ENCODE measurements around the gene ZNHIT2.

GRCh38 chr11:65113361-65113756 lies 4.1 kb downstream of the ZNHIT2 start:
- TF ChIP-seq BHLHE40 (IDR thresholded peaks at IDR 0.05; ENCODE audit: borderline replicate concordance), result no peak
- no peak for TF ChIP-seq LEF1 (IDR thresholded peaks at IDR 0.05; ENCODE audit: borderline replicate concordance)
- no peak for TF ChIP-seq CTBP1 (IDR thresholded peaks at IDR 0.05; ENCODE audit: borderline replicate concordance)
- TF ChIP-seq HDGF (IDR thresholded peaks at IDR 0.05; ENCODE audit: borderline replicate concordance), result no peak
- TF ChIP-seq FOXA1 (IDR thresholded peaks at IDR 0.05), result no peak
- no peak for TF ChIP-seq FOXK2 (IDR thresholded peaks at IDR 0.05)
- TF ChIP-seq ELF4 (IDR thresholded peaks at IDR 0.05), result no peak
- no peak for TF ChIP-seq SP1 (IDR thresholded peaks at IDR 0.05)
- no peak for TF ChIP-seq FOXM1 (IDR thresholded peaks at IDR 0.05; ENCODE audit: borderline replicate concordance)
- TF ChIP-seq ARNT (IDR thresholded peaks at IDR 0.05), result no peak
- no peak for TF ChIP-seq SUZ12 (IDR thresholded peaks at IDR 0.05)
- TF ChIP-seq PKNOX1 (IDR thresholded peaks at IDR 0.05), result no peak
- no peak for TF ChIP-seq L3MBTL2 (conservative IDR thresholded peaks at IDR 0.05)

All from HEK293T (cell line).